Measurements from ENCODE around the gene KRTAP2-1.

KRTAP2-1 gene

GRCh38 chr17:41016578-41017215, 30.4 kb downstream of the KRTAP2-1 start:
- H3K4me3 ChIP-seq (replicated peaks; ENCODE audit: low read depth, low read length) = no peak overlapping the region
- no peak for DNase-seq (ENCODE audit: extremely low read depth, low read depth)
- no peak for TF ChIP-seq CTCF (IDR thresholded peaks at IDR 0.05; ENCODE audit: low read depth, low read length, missing control alignments)

- no peak for DNase-seq (ENCODE audit: extremely low read depth, low read depth)
- TF ChIP-seq CTCF (IDR thresholded peaks at IDR 0.05; ENCODE audit: low read depth, low read length, missing control alignments) = no peak
- no peak overlapping the region for H3K4me3 ChIP-seq (replicated peaks; ENCODE audit: low read depth, low read length)
These were observed 31.7 kb downstream of the KRTAP2-1 start for GRCh38 chr17:41015454-41015853.

GRCh38 chr17:41013606-41014005, 33.5 kb downstream of the KRTAP2-1 start:
- peak; percentile 80 for DNase-seq (ENCODE audit: extremely low read depth, low read depth)
- no peak overlapping the region for H3K4me3 ChIP-seq (replicated peaks; ENCODE audit: low read depth, low read length)
- TF ChIP-seq CTCF (IDR thresholded peaks at IDR 0.05; ENCODE audit: low read depth, low read length, missing control alignments) = no peak

DNA sequence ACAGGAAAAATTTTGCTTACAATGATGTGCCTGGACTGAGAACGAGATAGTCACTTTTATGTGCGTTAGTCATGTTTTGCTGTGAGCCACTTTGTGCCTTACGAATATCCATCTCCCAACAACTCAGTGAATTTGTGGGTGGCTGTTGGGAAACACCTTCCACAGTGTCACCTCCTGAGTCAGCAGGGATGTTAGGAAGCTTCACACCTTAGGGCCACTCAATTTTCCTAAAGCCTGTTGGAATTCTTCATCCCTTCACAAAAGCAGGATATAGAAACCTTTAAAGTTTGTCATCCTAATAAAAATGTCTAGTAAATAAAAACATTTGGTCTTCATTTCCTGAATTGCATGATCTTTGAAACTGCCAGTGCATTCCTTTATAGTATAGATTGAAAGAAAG, 33.9 kb downstream of the KRTAP2-1 start:
- peak; percentile 92 for DNase-seq (ENCODE audit: extremely low read depth, low read depth)
- no peak for TF ChIP-seq CTCF (IDR thresholded peaks at IDR 0.05; ENCODE audit: low read depth, low read length, missing control alignments)
- no peak overlapping the region for H3K4me3 ChIP-seq (replicated peaks; ENCODE audit: low read depth, low read length)

DNA sequence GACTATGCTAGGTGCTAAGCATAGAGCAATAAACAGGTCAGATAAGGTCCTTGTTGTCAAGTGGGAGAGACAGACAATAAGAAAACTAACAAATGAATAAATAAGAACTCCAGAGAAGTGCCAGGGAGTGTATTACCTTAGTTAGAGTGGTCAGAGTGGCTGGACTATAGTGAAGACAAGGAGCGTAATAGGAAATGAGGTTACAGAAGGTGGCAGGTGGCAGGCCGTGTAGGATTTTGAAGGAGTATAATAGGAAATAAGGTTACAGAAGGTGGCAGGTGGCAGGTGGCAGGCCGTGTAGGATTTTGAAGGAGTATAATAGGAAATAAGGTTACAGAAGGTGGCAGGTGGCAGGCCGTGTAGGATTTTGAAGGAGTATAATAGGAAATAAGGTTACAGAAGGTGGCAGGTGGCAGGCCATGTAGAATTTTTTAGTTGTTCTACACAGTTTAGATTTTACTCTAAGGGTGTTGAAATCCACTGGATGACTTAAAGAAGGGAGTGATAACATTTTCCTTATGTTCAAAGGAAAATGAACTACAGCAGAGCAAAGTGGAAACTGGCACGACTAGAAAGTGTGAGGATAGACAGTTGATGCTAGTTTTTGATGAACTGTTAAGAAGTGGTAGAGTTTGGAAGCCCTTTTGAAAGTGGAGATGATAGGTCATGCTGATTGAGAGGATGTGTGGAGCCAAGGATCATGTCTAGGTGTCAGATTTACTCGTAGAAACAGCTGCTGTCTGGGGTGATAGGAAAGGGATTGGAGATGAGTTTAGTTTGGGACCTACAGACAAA, 34.6 kb downstream of the KRTAP2-1 start:
- no peak for TF ChIP-seq CTCF (IDR thresholded peaks at IDR 0.05; ENCODE audit: low read depth, low read length, missing control alignments)
- no peak overlapping the region for H3K4me3 ChIP-seq (replicated peaks; ENCODE audit: low read depth, low read length)
- DNase-seq (ENCODE audit: extremely low read depth, low read depth) = no peak

DNA sequence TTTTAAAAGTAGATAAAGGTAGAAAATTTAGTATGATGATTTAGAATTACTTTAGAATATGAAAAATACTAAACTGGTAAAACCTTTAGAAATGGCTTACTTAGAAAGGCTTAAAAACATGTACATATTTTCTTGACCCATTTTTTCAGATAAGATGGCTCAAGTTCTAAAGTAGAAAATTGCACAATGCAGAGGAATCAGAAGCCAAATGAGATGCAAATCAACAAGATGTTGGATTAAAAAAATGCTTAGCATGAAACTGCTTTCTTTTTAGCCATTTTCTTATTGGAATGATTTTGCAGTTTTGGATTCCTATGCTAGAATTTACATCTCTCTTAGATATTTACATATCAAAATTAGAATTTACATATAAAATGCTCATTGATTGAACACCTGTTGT, 36.7 kb downstream of the KRTAP2-1 start:
- no peak for DNase-seq (ENCODE audit: extremely low read depth, low read depth)
- H3K4me3 ChIP-seq (replicated peaks; ENCODE audit: low read depth, low read length) = no peak overlapping the region

More for the DNA sequence above, 36.7 kb downstream of the KRTAP2-1 start:
- TF ChIP-seq CTCF (IDR thresholded peaks at IDR 0.05; ENCODE audit: low read depth, low read length, missing control alignments) = no peak

Data from HFF-Myc (cell line).